Activated T-cell treated with anti-CD3 and anti-CD28 coated beads, Interleukin-2, amount 50 U/mL, for 1 hour (primary cell): ENCODE measurements around the gene DEXI.

Experiments used
- DNase-seq: peaks from one replicate; pipeline ENCODE4 v3.0.0-alpha.2; 2020

DEXI gene

DNA sequence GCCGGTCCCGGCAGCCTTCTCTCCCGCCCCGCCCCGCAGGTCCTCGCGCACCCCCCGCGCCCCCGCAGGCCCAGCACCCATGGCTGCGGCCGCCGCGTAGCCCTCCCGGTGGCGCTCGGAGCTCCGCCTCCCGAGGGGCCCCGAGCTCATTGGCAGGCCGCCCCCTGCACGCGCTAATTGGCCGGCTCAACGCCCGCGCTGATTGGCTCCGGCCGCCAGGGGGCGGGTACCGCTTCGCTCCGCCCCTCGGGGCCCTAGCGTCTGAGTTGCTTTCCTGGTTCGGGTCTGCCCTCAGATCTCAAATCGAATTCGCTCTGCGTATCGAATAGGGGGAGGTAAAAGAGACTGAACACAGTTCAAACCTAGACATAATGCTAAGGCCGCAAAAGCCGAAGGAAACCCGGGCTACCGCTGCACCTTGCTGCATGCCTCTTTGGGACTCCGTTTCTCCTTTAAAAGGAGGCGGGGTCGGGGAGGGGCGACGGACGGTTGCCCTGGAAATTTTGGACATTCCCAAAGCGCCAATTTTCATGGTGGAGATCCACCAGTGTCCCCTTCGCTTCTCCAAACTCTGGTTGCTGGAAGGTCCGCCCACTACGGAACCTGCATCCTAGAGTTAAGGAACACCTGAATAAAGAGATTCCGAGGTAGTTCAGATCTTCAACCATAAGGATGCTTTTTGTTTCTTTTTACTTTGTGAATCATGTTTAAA lies at the start of gene DEXI:
Gene DEXI (minus strand): TSS at position 117 of the 712 bp plus-strand sequence. CDS start 463 bp downstream, outside the sequence.
- peak; percentile 98 for DNase-seq

DNA sequence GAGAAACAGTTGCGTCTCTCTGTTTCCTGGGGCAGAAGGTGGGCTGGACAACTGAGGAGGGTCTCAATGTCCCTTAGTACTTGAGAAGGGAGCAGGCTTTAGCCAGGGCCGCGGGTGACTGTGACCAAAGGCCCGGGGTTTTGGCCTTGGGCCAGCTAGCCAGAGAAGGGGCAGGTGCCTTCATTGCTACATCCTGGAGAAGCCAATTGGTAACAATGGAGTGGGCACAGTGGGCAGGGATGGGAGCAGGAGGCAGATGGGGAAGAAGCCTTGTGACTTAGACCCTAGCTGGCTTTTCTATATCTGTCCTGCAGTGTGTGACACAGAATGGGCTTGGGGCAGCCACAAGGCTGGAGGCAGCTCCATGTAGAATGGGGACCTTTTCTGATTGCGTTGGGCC lies 48.1 kb upstream of the DEXI start:
- DNase-seq, result no peak

DNA sequence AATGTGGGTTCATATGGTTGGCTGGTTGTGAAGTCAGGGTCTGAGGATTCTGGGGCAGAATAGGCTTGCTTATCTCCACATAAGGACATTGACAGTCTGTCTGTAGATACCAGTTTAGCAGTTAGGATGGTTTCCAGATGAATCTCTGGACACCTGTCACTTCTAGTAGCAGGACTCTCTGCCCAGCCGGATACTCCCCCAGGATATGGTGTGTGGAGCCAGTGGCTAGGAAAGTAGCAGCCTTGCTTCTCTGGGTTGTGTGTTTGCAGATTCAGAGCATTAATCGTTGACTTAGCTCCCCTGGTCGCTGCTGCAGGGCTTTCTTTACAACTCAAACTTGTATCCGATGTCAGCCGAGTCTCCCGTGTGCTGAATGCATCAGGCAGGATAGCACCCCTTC lies 47.3 kb upstream of the DEXI start:
- no peak for DNase-seq

DNA sequence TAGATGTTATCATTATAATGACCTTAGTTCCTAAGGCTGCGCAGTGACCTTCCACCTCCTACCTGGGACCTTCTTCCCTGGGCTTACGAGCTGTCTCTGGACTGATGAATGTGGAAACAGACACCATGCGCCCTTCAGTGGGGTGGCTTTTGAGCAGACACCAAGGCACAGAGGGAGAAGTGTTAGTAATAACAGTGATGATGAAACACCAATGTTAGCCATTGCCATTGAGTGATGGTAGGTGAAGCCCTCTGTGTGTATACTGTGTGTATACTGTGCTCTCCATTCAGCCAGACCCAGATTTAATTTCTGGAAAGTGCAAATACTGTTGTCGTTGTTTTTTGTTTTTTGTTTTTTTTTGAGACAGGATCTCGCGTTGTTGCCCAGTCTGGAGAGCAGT lies 46.6 kb upstream of the DEXI start:
- DNase-seq, result no peak

DNA sequence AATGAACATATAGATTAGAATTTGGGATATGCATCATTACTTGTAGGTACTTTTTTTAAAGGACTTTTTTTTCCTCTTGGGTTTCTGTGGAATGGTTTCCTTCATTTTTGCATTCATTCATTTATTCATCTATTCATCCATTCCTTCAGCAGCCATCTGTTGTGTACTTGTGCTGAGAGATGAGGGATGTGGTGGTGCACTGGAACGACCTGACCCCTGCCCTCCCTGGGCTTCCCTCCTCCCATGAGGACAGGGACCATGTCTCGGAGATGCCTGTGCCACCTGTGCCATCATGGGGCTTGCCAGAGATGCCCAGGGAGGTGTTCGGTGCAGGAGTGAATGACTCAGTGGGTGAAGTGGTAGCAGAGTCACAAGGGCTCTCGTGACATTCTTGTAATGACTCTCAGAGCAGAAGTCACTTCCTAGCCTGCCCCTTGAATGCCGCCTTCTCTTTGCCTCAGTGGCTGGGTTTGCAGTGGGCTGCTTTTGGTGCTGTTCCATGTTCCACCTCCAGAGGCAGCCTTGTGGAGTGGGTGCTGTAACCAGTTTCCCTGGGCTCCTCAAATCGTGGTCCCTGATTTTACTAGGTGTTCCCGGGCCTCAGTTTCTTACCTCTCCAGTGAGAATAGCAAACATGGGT lies 46.0 kb upstream of the DEXI start:
- peak; percentile 28 for DNase-seq

DNA sequence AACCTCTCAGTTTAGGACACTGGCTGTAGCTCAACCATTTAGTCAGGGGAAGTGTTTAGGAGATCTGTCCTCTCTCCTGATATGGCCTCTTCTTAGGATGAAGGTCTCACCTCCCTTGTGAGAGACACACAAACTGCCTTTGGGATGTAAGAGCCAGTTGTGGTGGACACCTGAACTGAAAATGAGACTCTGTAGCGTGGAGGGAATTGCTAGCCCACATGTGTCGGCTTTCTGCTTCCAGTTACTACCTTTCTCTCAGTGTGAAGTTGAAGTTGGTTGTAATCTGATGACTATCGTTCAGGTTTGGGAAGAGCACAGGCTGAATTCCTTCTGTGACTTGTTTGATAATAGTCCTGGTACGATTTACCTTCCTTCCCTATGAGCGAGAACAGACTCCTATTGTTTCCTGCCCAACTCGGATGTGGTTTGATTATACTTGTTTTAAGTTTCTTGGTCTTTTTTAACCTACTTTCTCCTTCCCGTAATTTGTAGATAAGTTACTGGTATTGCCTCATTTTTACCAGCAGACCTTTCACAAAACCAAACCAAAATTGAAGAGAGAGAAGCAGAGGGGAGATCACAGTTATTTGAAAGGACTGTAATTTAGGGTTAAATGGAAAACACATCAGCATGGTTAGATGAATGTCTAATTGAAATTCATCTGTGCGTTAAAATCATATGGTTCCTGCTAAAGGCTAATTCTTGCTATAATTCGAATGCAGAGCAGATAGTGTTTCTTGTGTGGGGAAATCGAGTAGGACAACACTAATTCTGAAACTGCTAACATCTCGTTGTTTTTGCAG lies 45.3 kb upstream of the DEXI start:
- DNase-seq, result no peak

DNA sequence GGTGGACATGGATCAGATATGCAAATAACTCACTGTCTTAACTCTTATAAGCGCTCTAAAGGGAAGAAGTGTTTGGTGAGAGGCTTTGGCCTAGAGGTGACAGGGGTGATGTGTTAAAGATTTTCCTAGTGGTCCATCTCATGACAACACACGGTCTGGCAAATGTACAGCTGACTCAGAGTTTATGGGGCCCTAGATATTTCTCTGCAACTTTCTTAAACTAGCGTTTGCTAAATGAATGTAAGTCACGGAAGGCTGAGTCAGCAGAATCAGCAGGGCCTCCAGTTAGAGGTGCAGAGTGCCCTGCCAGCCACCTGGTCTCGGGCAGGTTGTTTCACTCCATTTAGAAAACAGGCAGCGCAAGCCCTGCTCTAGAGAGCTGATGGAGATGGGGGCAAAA lies 42.2 kb upstream of the DEXI start:
- DNase-seq, result no peak

DNA sequence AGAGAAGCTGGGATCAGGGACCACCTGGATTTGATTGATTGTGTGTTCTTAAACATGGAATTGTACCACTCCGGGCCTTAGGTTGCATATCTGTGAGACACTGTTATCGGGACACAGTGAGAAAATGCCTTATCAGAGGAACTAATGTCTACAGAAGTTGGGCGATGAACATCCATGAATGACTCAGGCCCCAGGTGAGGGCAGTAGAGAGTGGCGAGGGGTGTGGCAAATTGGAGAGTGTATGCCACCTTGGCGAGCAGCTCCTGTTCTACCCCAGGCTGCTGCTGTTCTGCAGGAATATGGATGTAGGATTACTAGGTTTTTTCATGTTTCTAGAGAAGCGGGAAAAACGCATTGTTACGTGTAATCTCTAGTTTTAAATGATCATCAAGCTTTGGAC lies 40.9 kb upstream of the DEXI start:
- no peak for DNase-seq

DNA sequence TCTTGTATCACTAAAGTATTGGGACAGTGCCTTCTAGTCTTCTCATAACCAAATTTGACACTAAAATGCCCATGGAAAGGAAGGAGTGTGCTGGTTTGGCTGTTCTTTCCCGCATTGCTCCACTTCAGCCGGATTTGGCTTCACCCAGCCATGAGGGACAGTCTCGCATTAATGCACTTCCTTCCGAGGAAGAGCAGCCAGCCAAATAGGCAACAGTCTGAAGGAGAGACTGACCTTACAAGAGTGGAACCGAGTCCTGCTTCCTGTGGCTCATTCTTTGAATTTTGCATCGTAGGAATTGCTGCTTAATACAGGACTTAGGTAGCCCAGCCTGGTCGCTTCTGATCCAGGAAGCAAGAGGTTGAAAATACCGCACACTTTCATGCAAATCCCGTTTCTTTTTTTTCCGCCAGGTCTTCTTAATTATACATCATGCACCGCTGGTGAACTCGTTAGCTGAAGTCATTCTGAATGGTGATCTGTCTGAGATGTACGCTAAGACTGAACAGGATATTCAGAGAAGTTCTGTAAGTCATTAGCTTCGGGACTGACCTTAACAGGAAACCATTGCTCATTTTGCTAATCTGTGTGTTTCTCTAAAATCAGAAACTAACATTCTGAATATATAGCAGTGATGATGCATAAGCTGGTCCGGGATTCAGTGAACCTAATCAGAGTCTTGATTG lies 40.3 kb upstream of the DEXI start:
- DNase-seq, result no peak

DNA sequence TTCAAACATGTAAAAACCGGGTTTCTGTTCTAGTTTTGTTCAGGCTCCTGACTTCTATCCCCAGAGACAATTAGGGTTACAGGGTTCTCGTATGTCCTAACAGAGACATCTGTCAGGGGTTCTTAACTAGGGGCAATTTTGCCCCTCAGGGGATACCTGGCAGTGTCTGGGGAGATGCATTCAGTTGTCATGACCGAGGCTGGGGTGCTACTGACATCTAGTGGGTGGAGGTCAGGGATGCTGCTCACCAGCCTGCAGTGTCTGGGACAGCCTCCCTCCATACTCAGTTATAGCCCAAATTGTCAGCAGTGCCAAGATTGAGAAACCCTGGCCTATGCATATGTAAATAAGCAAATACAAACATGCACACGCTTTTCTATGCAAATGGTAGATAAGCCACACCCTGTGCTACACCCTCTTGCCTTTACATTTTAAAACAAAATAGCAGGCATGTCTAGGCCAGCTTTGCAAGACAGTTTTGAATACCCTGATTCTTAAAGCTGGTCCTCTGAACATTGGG lies 39.5 kb upstream of the DEXI start:
- DNase-seq, result peak; percentile 33

DNA sequence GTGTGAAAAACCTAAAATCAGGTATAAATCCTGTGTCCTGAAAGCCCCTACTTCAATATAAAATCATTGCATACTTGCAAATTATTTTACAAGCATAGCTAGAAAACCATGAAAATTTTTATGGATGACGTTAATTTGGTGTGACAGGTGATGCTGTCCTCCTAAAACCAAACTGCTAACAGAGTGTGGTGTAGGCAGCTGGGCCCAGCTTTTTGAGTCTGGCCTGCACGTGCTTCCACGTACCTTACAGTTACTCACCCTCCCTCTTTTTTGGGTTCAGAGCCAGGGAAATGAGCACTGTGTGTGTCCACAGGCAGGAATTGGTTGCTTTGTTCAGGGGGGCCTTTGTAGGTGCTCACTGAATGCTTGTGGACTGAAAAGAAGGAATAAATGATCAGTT lies 38.5 kb upstream of the DEXI start:
- DNase-seq, result no peak

DNA sequence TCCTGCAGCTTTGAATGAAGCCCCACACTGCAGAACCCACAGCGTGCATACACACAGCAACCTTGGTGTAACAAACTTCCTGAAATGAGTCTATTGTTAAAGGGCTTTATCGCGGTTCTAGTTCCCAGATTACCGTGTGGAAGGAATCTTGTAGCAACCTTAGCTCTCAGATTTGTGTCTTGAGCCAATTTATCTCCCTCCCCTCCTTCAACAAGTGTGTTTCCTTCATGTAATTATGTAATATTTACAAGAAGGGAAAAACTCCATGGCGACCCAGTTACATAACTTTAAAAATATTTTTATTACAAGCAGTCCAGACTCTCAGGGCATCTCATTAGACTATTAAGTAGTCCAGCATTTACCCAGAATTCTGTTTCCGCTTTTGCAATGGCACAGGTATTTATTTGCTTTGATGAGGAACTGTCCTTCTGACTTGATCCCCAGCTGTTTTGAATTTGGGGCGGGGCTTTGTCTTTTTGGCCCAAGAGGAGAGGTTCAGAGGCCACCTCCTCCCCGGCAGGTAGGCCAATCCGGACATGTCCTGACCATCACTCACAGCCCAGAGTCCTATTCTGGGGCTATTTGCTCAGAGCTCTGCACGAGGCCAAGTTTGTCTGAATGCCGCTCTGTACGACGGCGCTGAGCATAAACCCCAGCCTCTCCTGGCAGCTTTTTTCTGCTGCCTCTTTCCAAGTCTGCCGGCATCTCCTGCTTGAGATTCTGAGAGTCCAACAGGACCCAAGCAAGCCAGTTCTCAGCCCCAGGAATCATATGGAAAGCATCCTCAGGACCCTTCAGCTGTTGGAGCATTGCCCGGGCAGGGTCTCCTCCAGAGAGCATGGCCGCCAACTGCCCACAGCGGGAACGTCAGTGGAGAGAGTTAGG lies 37.7 kb upstream of the DEXI start:
- no peak for DNase-seq

DNA sequence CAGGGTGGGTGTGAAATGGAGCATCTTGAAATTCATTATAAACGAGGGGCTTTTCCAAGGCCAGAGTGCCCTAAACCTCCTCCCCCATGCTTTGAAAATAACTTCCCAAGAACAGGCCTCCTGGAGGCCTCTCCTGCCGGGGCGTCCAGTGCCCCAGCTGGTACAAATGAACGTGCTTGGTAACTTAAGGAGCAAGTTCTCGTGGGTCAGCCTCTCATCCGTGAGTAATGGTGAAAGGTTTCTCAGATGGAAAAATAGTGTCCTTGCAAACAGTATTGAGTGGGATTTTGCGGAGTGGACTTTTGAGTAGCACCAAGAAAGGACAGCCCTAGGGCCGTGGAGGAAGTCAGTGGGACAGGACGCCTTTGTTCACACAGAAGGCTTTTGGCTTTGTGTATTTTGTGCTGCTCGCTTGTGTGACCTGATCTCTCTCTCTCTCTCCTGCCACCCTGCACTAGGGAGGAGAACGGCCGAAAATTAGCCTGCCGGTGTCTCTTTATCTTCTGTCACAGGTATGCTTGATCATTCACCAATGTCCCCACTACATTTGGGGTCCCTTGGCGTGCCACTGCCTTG lies 36.7 kb upstream of the DEXI start:
- no peak for DNase-seq

DNA sequence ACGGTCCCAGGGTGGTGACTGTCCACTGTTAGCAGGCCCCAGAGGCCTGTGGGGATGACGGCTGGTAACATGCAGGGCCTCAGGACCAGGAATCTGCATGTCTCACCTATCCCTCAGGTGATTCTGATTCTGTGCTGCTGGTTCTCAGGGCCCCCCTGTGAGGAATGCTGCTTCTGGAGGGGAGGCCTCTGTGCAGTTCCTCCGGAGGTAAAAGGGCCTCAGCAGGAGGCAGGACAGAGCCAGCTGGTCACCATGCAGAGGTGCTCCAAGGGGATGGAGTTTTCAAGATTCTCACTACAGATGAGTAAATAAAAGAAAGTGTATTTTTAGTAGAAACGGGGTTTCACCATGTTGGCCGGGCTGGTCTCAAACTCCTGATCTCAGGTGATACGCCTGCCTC lies 35.9 kb upstream of the DEXI start:
- DNase-seq, result no peak

DNA sequence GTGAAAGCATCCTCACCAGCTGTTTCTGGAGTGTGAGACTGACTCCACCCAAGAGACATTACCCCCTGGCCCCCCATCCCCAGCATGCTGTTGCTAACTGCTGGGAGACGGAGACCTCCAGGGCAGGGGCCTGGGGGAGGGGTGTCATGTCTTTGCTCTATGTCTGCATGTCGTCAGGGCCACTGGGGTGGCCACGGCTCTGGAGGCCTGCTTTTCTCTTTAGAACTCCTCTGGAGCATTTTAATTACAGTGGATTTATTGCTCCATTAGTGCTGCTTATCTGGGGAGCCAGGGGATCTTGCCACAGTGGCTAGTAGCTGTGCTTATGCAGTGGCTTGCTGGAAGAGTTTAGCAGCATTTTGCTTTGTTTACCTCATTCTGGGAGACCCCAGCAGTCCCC lies 34.4 kb upstream of the DEXI start:
- no peak for DNase-seq

DNA sequence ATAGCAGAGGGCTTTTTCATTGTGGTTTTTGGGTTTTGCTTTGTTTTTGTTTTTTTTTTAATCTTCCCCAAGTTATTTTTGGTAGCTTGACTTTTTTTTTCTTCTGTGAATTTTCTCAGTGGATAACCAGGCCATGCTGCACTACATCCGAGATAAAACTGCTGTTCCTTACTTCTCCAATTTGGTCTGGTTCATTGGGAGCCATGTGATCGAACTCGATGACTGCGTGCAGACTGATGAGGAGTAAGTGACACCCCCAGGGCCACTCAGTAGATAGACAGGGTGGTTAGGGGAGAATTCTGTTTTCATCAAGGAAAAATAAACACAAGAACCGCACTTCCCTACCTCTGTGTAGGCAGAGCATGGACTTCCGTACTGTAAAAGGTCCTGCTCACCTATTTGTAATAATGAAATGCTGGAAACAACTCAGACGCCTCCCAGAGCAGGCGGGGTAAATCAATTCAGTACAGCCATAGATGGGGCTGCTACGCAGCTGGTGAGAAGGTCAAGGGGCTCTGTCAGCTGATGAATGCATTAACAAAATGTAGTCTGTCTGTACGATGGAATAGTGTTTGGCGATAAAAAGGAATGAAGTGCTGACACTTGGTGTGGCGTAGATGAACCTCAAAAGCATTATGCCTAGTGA lies 30.7 kb upstream of the DEXI start:
- no peak for DNase-seq

DNA sequence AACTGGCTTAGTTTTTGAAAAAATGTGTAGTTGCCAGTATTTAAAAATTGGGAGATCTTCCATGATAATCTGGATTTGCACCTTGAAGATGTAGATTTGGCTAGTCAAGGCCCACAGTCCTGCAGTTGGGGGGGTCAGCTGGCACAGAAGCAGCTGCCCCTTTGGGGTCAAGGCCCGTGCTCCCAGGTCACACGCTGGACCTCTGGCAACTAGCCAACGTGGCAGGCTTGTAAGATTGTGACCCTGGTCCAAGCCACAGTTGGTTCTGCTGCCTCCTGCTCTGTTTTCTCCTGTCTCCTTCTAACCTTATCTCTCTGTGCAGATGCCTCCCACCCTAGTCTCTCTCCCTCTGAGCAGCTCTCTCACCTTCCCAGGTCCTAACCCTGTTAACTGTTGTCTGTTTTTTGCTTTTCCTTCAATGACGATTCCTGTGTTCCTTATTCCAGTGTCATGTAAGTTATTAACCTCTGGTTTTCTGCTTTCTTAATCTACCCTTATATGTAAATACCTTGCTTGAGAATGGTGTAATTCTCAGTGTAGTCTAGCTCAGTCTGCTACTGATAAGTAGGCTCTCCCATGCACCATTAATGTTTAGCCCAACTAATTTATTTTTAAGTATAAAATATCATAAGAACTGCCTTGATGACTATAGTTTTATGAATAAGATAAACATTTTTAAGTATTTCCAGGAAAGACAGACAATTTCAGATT lies 30.0 kb upstream of the DEXI start:
- DNase-seq, result no peak

DNA sequence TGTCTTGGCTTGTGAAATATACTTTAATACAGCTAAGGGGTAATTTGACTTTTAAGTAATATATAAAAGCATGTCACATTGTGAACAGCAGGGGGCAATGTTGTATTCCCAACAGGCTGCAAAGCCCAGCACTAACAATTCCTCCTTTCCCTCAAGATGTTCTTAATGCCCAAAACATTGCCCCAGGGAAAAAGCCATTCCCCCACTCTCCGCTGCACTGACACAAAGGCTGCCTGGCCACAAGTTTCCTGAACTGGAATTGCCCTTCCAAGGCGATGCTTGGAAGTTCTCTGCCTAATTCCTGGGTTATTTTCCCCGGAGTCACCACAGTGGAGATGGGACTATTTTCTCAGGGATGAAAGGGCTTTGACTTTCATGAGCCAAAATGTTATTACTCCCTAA lies 29.3 kb upstream of the DEXI start:
- peak; percentile 27 for DNase-seq

DNA sequence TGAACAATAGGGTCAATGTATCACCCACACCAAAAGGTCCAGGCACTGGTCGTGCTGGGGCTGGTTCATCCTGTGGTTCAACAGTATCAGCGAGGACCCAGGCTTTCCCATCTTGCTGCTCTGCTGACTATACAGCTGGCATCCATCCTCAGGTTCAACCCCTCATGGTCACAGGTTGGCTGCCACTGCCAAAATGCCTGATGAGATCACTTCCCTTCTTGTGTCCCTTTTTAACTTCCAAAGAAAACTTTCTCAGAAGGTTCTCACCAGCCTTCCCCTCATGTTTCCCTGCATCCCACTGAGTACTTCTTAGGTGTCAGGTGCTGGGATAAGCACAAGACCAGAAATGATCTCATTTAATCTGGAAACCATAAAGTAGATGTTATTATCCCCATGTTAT lies 27.8 kb upstream of the DEXI start:
- DNase-seq, result no peak

DNA sequence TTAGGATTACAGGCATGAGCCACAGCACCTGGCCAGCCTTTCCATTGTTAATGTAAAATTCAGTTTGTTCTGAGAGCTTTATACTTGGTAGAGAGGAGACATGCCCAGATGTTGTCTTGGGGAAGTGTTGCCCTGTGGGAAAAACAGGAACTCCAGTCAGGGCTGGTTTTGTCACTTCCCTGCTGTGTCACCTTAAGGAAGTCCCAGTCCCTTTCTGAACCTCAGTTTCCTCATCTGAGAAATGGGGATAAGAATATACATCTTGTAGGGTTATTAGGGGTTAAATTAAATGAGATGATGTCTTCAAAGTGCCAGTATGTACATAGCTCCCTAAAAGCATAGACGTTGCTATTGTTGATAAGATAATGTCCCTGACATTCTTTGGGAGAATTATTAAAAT lies 27.3 kb upstream of the DEXI start:
- DNase-seq, result no peak

DNA sequence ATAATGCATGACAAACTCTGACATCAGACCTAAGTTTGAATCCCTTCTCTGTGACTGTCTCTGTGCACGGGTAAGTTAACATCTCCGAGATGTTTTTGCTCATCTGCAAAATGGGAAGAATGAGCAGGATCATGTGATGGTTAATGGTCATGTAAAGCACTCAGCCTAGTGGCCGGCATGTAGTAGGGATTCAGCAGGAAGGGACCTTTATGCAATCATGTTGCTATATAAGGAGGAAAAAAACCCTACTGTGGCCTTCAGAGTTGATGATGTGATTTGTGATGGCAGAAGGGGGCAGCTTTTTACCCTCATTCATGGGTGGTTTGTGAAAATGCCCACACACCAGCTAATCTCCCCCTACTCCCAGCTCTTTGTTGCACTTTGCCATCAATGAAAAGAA lies 26.2 kb upstream of the DEXI start:
- no peak for DNase-seq
